Epithelial cell of proximal tubule (primary cell): Measurements from ENCODE around the gene UBASH3A. TPM values are rescaled to one million over a fixed set of nuclear protein-coding genes. Genes with fewer than 3 reads are reported as not detected.

Source experiments
- DNase-seq: peaks from one replicate; pipeline ENCODE4 v3.0.0-alpha.2; 2011; ENCODE audit warnings: low read depth
- H3K4me3 ChIP-seq: 2 replicates; pipeline ENCODE4 v1.5.1; 2011; ENCODE audit warnings: low read depth, mild to moderate bottlenecking, low read length
- CTCF ChIP-seq: conservative IDR thresholded peaks from 2 replicates; pipeline ENCODE4 v1.5.1; 2012; ENCODE audit warnings: low read depth, mild to moderate bottlenecking, low read length
- total RNA-seq: library from RNA; depleted of rRNA; stranded (reverse); fragments of >200 nt; gene quantifications from 2 replicates; pipeline ENCODE4 v1.2.3, GENCODE V29; 2015

UBASH3A gene
- total RNA-seq, 1 donor from 2014 or later, result not detected

- no peak for DNase-seq
- no peak for TF ChIP-seq CTCF
- no peak overlapping the region for H3K4me3 ChIP-seq
These were observed 28.7 kb upstream of the UBASH3A start for GRCh38 chr21:42374864-42375499.

- no peak for TF ChIP-seq CTCF
- no peak for DNase-seq
- H3K4me3 ChIP-seq, result no peak overlapping the region
These were observed 28.2 kb upstream of the UBASH3A start for GRCh38 chr21:42375506-42375905.

- no peak for DNase-seq
- TF ChIP-seq CTCF, result no peak
- H3K4me3 ChIP-seq, result no peak overlapping the region
These were observed 27.8 kb upstream of the UBASH3A start for GRCh38 chr21:42375966-42376337.

GRCh38 chr21:42376338-42376982 lies 27.2 kb upstream of the UBASH3A start:
- no peak overlapping the region for H3K4me3 ChIP-seq
- TF ChIP-seq CTCF, result no peak
- no peak for DNase-seq

- DNase-seq, result no peak
- no peak for TF ChIP-seq CTCF
- H3K4me3 ChIP-seq, result no peak overlapping the region
These were observed 26.3 kb upstream of the UBASH3A start for GRCh38 chr21:42377211-42377950.

GRCh38 chr21:42377951-42378340 lies 25.8 kb upstream of the UBASH3A start:
- no peak for DNase-seq
- no peak overlapping the region for H3K4me3 ChIP-seq
- TF ChIP-seq CTCF, result no peak
